ENCODE measurements around the gene CYP51A1. TPM values are rescaled to one million over a fixed set of nuclear protein-coding genes. Genes with fewer than 3 reads are reported as not detected.
"Not testable (repeated sequence)": the region's sequence is repeated elsewhere in the genome, so short reads cannot be mapped to it uniquely, and the experiment has no call there.

The CYP51A1 gene
- total RNA-seq, 4 donors from 2014 or later, result 79.0 to 168 (median 119) TPM

DNA sequence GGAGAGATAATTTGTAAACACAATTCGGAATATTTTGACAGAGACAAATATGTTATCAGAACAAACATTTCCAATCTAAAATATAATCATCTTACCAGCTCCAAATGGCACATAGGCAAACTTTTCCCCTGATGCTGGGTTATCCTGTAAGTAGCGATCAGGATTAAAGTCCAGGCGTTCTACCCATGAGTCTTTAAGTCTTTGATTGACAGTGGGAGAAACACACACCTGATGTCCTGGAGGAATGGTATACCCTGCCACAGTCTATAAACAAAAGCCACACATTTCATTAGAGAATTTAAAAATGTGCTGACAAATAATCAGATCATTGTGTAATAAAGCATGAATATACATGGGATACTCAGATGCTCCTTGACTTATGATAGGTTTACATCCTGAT, 17.3 kb downstream of the CYP51A1 start:
- H3K36me3 ChIP-seq, result peaks cover 0 to 96% (median 0%) of the 10 kb centered on the region in 3 donors
- no peak for DNase-seq
- no peak overlapping the region for H3K27ac ChIP-seq
- intact Hi-C loops (cut with DNase I), result no loop called here
- no peak for TF ChIP-seq POLR2A (IDR thresholded peaks at IDR 0.05)
- TF ChIP-seq, protein P1, sequence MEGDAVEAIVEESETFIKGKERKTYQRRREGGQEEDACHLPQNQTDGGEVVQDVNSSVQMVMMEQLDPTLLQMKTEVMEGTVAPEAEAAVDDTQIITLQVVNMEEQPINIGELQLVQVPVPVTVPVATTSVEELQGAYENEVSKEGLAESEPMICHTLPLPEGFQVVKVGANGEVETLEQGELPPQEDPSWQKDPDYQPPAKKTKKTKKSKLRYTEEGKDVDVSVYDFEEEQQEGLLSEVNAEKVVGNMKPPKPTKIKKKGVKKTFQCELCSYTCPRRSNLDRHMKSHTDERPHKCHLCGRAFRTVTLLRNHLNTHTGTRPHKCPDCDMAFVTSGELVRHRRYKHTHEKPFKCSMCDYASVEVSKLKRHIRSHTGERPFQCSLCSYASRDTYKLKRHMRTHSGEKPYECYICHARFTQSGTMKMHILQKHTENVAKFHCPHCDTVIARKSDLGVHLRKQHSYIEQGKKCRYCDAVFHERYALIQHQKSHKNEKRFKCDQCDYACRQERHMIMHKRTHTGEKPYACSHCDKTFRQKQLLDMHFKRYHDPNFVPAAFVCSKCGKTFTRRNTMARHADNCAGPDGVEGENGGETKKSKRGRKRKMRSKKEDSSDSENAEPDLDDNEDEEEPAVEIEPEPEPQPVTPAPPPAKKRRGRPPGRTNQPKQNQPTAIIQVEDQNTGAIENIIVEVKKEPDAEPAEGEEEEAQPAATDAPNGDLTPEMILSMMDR (IDR thresholded peaks at IDR 0.05), result no peak
- H3K4me1 ChIP-seq, result peaks cover 0 to 6% (median 0%) of the 10 kb centered on the region in 3 donors
- no peaks in the 10 kb centered on the region for H3K9me3 ChIP-seq
- H3K27me3 ChIP-seq, result no peaks in the 10 kb centered on the region
- 86 to 93% methylated on average over 3 of the region's 3 CpGs for WGBS, 2 donors
- no peak overlapping the region for H3K4me3 ChIP-seq

DNA sequence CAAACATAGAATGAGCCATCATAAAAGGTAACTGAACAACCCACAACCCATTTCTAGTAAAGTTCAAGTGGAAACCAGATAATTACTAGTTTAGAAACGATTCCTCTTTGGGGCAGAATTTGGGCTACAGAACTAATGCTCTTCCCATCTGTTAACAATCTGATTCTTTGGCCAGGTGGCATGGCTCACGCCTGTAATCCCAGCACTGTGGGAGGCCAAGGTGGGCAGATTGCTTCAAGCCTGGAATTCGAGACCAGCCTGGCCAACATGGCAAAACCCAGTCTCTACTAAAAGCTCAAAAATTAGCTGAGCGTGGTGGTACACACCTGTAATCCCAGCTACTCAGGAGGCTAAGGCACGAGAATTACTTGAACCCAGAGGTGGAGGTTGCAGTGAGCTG, 18.5 kb downstream of the CYP51A1 start:
- Histone ChIP-seq H3K27me3 (no peaks in the 10 kb centered on the region), H3K27ac (no peak overlapping the region), H3K36me3 (peaks cover 0 to 96% (median 0%) of the 10 kb centered on the region in 3 donors), H3K4me1 (peaks cover 0 to 6% (median 0%) of the 10 kb centered on the region in 3 donors), H3K9me3 (no peaks in the 10 kb centered on the region), H3K4me3 (no peak overlapping the region)
- 87 to 93% methylated on average over 3 to 5 of the region's 5 CpGs for whole genome bisulfite sequencing, 2 donors
- intact Hi-C loops (cut with DNase I), result no loop called here
- DNase-seq, result no peak
- no peak for TF ChIP-seq POLR2A (IDR thresholded peaks at IDR 0.05)
- TF ChIP-seq, protein P1 (IDR thresholded peaks at IDR 0.05), result no peak

DNA sequence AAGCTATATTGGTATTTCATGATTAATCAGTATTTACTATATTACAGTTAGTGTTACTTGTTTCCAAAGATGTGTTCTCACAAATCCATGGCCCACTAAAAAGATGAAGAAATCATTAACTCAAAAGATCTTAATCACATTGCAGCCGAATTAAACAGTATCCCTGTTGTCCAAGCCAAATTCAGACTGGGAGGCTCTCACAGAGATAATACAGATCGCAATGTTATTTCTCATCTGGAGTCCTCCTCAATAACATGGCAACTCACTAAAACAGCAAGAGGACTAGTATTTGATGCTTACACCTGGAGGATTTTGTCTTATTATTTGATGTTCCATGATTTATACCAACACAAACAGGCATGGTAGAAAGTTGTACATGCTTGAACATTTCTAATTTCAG, 23.4 kb downstream of the CYP51A1 start:
- peaks cover 0 to 100% (median 16%) of the 10 kb centered on the region in 3 donors for H3K36me3 ChIP-seq
- no peaks in the 10 kb centered on the region for H3K9me3 ChIP-seq
- no peaks in the 10 kb centered on the region for H3K27me3 ChIP-seq
- DNase-seq, result no peak
- H3K4me3 ChIP-seq, result no peak overlapping the region
- no peak overlapping the region for H3K27ac ChIP-seq
- no peak for TF ChIP-seq POLR2A (IDR thresholded peaks at IDR 0.05)
- WGBS, 2 donors, result 93 to 95% methylated on average over 2 of the region's 2 CpGs
- intact Hi-C loops (cut with DNase I), result no loop called here
- no peaks in the 10 kb centered on the region for H3K4me1 ChIP-seq

DNA sequence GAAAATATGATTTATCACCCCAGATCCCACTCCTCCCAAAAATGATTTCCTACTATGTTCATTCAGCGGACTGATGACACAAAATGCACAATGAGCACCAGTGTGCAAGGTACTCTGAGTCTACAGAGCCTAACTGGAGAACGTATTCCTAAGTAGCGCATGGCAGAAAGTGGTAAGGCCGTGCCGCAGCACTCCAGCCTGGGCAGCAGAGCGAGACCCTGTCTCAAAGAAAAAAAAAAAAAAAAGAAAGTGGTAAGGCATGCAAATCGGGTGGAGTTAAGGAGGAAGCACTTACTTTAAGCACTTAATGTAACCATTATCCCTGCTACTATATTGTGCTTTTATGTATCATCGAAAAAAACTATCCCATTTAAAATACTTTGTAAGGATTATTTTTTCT, 25.5 kb downstream of the CYP51A1 start:
- H3K9me3 ChIP-seq, result no peaks in the 10 kb centered on the region
- H3K4me3 ChIP-seq, result no peak overlapping the region
- WGBS, 2 donors, result 93 to 96% methylated on average over 4 to 7 of the region's 8 CpGs
- peaks cover 0 to 100% (median 23%) of the 10 kb centered on the region in 3 donors for H3K36me3 ChIP-seq
- no peak overlapping the region for H3K27ac ChIP-seq
- H3K27me3 ChIP-seq, result no peaks in the 10 kb centered on the region
- intact Hi-C loops (cut with DNase I), result no loop called here
- TF ChIP-seq, protein P1 (IDR thresholded peaks at IDR 0.05), result no peak
- no peak for TF ChIP-seq POLR2A (IDR thresholded peaks at IDR 0.05)
- no peaks in the 10 kb centered on the region for H3K4me1 ChIP-seq
- no peak for DNase-seq

DNA sequence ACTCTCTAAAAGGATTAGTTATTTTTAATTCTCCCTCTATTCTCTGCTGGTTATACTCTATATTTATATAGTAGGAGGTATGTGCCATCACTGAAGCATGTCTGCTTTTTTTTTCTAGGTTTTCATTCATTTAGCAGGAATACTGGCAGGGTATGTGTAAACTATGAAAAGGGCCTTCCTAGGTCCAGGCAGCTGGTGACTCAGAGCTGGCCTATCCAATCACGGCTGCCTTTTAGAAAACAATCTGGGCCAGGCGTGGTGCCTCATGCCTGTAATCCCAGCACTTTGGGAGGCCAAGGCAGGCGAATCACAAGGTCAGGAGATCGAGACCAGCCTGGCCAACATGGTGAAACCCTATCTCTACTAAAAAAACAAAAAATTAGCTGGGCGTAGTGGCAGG, 31.4 kb downstream of the CYP51A1 start:
- H3K27me3 ChIP-seq; DNase-seq; intact Hi-C loops (cut with DNase I); H3K9me3 ChIP-seq; H3K27ac ChIP-seq; H3K4me1 ChIP-seq; H3K4me3 ChIP-seq: not testable (repeated sequence)
- 90 to 100% methylated on average over 1 to 2 of the region's 5 CpGs for WGBS, 2 donors
- peaks cover 10 to 100% (median 20%) of the 10 kb centered on the region in 3 donors for H3K36me3 ChIP-seq

DNA sequence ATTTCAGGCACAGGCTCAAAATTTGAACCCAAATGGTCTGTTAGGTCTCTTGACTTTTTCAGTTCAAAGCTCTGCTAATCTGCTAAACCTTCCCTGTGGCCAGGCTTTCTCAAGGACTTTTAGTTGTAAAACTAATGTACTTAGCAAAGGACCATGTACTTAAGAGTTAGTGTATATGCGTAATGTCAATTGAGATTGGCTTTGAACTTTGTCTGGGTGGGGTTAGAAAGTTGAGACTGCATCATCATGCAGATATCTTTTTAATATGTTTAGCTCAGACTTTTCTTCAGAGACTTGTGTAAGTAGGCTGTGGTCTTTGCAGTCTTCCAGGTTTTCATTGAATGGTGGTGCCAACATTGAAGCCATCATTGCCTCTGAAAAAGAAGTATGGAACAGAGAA, 33.7 kb downstream of the CYP51A1 start:
- no peak for DNase-seq
- no peak for TF ChIP-seq POLR2A (IDR thresholded peaks at IDR 0.05)
- TF ChIP-seq, protein P1 (IDR thresholded peaks at IDR 0.05), result no peak
- H3K9me3 ChIP-seq, result no peaks in the 10 kb centered on the region
- 100% methylated on average over 1 of the region's 1 CpG for WGBS, 2 donors
- no peak overlapping the region for H3K4me3 ChIP-seq
- no peak overlapping the region for H3K27ac ChIP-seq
- intact Hi-C loops (cut with DNase I), result no loop called here
- H3K36me3 ChIP-seq, result peaks cover 10 to 100% (median 25%) of the 10 kb centered on the region in 3 donors
- H3K4me1 ChIP-seq, result no peaks in the 10 kb centered on the region
- no peaks in the 10 kb centered on the region for H3K27me3 ChIP-seq

All from esophagus squamous epithelium (tissue), 5 donors.